ENCODE measurements around the gene ZNF106.

The ZNF106 gene

DNA sequence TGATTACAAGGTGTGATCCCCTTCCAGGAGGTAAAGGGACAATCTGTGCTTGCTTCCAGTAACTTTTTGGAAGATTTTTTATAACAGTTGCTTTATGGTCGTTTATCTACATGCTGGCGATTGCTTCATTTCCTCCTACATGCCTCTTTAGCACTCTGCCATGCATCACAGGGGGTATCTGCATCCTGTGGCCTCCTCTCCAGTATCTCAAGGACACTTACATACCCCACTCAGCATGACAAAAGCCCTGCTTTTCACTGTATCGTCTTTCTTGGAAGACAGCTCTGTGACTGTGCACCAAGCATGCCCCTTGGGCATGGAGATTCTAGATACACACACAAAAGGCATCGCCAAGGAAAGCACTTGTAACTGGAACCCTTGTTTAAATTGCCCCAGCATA is 106.3 kb downstream of the ZNF106 start:
- Mint-ChIP-seq H3K27ac (no peak overlapping the region), H3K9me3 (no peaks in the 10 kb centered on the region), H3K27me3 (no peaks in the 10 kb centered on the region), H3K4me3 (no peak overlapping the region), H3K36me3 (peaks cover 28% of the 10 kb centered on the region), H3K4me1 (peaks cover 2% of the 10 kb centered on the region)
- ATAC-seq (ENCODE audit: low read depth) (no peak), DNase-seq (ENCODE audit: low spot score in 2 of 2) (no peak)

- ATAC-seq (ENCODE audit: low read depth): no peak
- Mint-ChIP-seq H3K4me3 (no peak overlapping the region), H3K9me3 (peaks cover 3% of the 10 kb centered on the region), H3K4me1 (no peaks in the 10 kb centered on the region), H3K27ac (no peak overlapping the region), H3K36me3 (peaks cover 28% of the 10 kb centered on the region), H3K27me3 (no peaks in the 10 kb centered on the region)
- DNase-seq (ENCODE audit: low spot score in 2 of 2): no peak
Measured at GRCh38 chr15:42378011-42378410, 112.9 kb downstream of the ZNF106 start.

DNA sequence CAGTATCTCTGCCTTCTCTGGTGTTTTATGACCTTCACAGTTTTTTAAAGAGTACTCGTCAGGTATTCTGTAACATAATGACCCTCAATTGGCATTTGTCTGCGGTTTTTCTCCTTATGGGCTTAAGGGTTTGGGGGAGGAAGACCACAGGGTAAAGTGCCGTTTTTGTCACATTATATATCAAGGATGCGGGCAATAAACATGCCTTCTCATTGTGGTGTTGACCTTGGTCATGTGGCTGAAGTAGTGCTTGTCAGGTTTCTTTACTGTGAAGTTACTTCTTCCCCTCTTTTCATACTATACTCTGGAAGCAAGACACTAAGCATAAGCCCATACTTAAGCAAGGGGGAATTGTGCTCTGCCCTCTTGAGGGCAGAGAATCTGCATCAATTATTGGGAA is 115.0 kb downstream of the ZNF106 start:
- Mint-ChIP-seq H3K4me3 (no peak overlapping the region), H3K27ac (no peak overlapping the region), H3K36me3 (peaks cover 30% of the 10 kb centered on the region), H3K27me3 (no peaks in the 10 kb centered on the region), H3K9me3 (peaks cover 3% of the 10 kb centered on the region), H3K4me1 (no peaks in the 10 kb centered on the region)
- ATAC-seq (ENCODE audit: low read depth): no peak
- DNase-seq (ENCODE audit: low spot score in 2 of 2): no peak

- ATAC-seq (ENCODE audit: low read depth): no peak
- no peaks in the 10 kb centered on the region for H3K27me3 Mint-ChIP-seq
- no peaks in the 10 kb centered on the region for H3K4me1 Mint-ChIP-seq
- DNase-seq (ENCODE audit: low spot score in 2 of 2): no peak
- H3K27ac Mint-ChIP-seq: no peak overlapping the region
- H3K9me3 Mint-ChIP-seq: peaks cover 3% of the 10 kb centered on the region
- no peak overlapping the region for H3K4me3 Mint-ChIP-seq
- peaks cover 36% of the 10 kb centered on the region for H3K36me3 Mint-ChIP-seq
Measured at GRCh38 chr15:42375252-42375651, 115.7 kb downstream of the ZNF106 start.

GRCh38 chr15:42374810-42375209 is 116.1 kb downstream of the ZNF106 start:
- no peak overlapping the region for H3K27ac Mint-ChIP-seq
- DNase-seq (ENCODE audit: low spot score in 2 of 2): no peak
- no peak for ATAC-seq (ENCODE audit: low read depth)
- H3K36me3 Mint-ChIP-seq: peaks cover 36% of the 10 kb centered on the region
- H3K4me3 Mint-ChIP-seq: no peak overlapping the region
- H3K4me1 Mint-ChIP-seq: no peaks in the 10 kb centered on the region
- H3K9me3 Mint-ChIP-seq: peaks cover 3% of the 10 kb centered on the region
- H3K27me3 Mint-ChIP-seq: no peaks in the 10 kb centered on the region

- Mint-ChIP-seq H3K27me3 (no peaks in the 10 kb centered on the region), H3K36me3 (peaks cover 32% of the 10 kb centered on the region), H3K4me3 (no peak overlapping the region), H3K27ac (no peak overlapping the region), H3K4me1 (no peaks in the 10 kb centered on the region), H3K9me3 (peaks cover 3% of the 10 kb centered on the region)
- ATAC-seq (ENCODE audit: low read depth): no peak
- no peak for DNase-seq (ENCODE audit: low spot score in 2 of 2)
Measured at GRCh38 chr15:42373936-42374335, 117.0 kb downstream of the ZNF106 start.

- ATAC-seq (ENCODE audit: low read depth): no peak
- peaks cover 1% of the 10 kb centered on the region for H3K9me3 Mint-ChIP-seq
- H3K36me3 Mint-ChIP-seq: peaks cover 28% of the 10 kb centered on the region
- no peaks in the 10 kb centered on the region for H3K27me3 Mint-ChIP-seq
- H3K27ac Mint-ChIP-seq: no peak overlapping the region
- no peak overlapping the region for H3K4me3 Mint-ChIP-seq
- no peak for DNase-seq (ENCODE audit: low spot score in 2 of 2)
- H3K4me1 Mint-ChIP-seq: no peaks in the 10 kb centered on the region
Measured at GRCh38 chr15:42373274-42373673, 117.7 kb downstream of the ZNF106 start.

DNA sequence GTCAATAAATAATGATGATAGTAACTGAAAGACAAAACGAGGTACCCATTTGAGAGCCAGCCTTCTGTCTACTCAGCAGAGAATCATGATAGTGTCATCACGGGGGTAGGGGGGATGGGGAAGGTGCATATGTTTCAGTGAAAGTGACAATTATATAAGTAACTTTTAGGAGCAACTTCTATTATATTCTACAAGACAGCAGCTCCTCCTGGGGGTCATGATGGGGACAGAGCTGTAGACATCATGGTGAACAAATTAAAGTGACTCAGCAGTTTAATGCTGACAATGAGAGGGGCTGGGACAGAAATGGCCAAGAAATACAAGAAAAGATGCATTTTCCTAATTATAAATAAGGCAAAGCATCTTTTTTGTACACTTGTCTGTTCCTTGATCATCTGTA is 119.8 kb downstream of the ZNF106 start:
- DNase-seq (ENCODE audit: low spot score in 2 of 2): no peak
- no peaks in the 10 kb centered on the region for H3K27me3 Mint-ChIP-seq
- H3K4me1 Mint-ChIP-seq: no peaks in the 10 kb centered on the region

GRCh38 chr15:42368096-42368495 is 122.8 kb downstream of the ZNF106 start:
- H3K9me3 Mint-ChIP-seq: no peaks in the 10 kb centered on the region
- no peak overlapping the region for H3K27ac Mint-ChIP-seq
- peaks cover 17% of the 10 kb centered on the region for H3K36me3 Mint-ChIP-seq
- DNase-seq (ENCODE audit: low spot score in 2 of 2) (no peak), ATAC-seq (ENCODE audit: low read depth) (no peak)
- no peak overlapping the region for H3K4me3 Mint-ChIP-seq
- no peaks in the 10 kb centered on the region for H3K4me1 Mint-ChIP-seq
- H3K27me3 Mint-ChIP-seq: no peaks in the 10 kb centered on the region

More for the DNA sequence above, 119.8 kb downstream of the ZNF106 start:
- no peak for ATAC-seq (ENCODE audit: low read depth)
- Mint-ChIP-seq H3K36me3 (peaks cover 21% of the 10 kb centered on the region), H3K4me3 (no peak overlapping the region), H3K9me3 (no peaks in the 10 kb centered on the region), H3K27ac (no peak overlapping the region)

DNA sequence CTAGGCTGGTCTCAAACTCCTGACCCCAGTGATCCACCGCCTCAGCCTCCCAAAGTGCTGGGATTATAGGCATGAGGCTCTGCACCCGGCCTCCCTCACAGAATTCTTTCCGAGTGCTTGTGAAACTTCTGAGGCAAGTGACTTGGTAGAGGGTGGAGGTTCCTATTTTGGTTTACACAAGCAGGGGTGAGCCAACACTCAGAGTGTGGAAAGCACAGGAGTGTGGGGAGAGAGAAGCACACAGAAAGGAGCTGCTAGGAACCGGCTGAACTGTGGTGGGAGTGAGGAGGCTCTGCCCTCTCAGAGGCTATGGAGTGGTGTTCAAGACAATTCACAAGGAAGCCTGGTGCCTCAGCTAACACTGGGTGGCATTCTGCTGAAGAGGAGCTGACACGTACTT is 123.9 kb downstream of the ZNF106 start:
- H3K4me3 Mint-ChIP-seq: no peak overlapping the region
- no peaks in the 10 kb centered on the region for H3K9me3 Mint-ChIP-seq
- peaks cover 21% of the 10 kb centered on the region for H3K36me3 Mint-ChIP-seq
- no peaks in the 10 kb centered on the region for H3K27me3 Mint-ChIP-seq
- no peaks in the 10 kb centered on the region for H3K4me1 Mint-ChIP-seq
- H3K27ac Mint-ChIP-seq: no peak overlapping the region
- DNase-seq (ENCODE audit: low spot score in 2 of 2): no peak
- no peak for ATAC-seq (ENCODE audit: low read depth)

GRCh38 chr15:42365921-42366550 is 124.9 kb downstream of the ZNF106 start:
- Mint-ChIP-seq H3K36me3 (peaks cover 23% of the 10 kb centered on the region), H3K9me3 (no peaks in the 10 kb centered on the region), H3K4me3 (no peak overlapping the region), H3K4me1 (no peaks in the 10 kb centered on the region), H3K27ac (no peak overlapping the region), H3K27me3 (no peaks in the 10 kb centered on the region)
- DNase-seq (ENCODE audit: low spot score in 2 of 2) (no peak), ATAC-seq (ENCODE audit: low read depth) (no peak)

- Mint-ChIP-seq H3K4me3 (no peak overlapping the region), H3K9me3 (no peaks in the 10 kb centered on the region), H3K27ac (no peak overlapping the region), H3K4me1 (no peaks in the 10 kb centered on the region), H3K27me3 (no peaks in the 10 kb centered on the region), H3K36me3 (peaks cover 18% of the 10 kb centered on the region)
- DNase-seq (ENCODE audit: low spot score in 2 of 2) (no peak), ATAC-seq (ENCODE audit: low read depth) (no peak)
Measured at GRCh38 chr15:42364529-42364928, 126.4 kb downstream of the ZNF106 start.

DNA sequence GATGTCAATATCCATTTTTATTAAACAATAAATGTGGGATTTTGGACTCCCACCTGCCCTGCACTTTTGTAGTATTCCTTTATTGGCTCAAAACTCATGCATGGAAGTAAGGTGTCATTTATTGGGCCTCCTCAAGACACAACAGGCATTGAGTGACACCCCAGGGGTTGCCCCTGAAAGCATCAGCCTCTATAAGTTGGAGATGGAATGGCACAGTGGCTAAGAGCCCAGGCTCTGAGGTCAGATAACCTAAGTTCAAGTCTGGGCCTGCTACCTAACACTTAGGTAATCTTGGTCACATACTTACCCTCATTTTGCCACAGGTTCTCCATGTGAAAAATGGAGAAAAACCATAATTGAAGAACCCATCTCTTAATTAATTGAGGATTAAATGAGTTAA is 127.0 kb downstream of the ZNF106 start:
- ATAC-seq (ENCODE audit: low read depth) (no peak), DNase-seq (ENCODE audit: low spot score in 2 of 2) (no peak)
- no peak overlapping the region for H3K4me3 Mint-ChIP-seq
- no peaks in the 10 kb centered on the region for H3K9me3 Mint-ChIP-seq
- H3K27me3 Mint-ChIP-seq: no peaks in the 10 kb centered on the region
- no peaks in the 10 kb centered on the region for H3K4me1 Mint-ChIP-seq
- H3K36me3 Mint-ChIP-seq: peaks cover 20% of the 10 kb centered on the region
- H3K27ac Mint-ChIP-seq: no peak overlapping the region

GRCh38 chr15:42363487-42363886 is 127.5 kb downstream of the ZNF106 start:
- no peak overlapping the region for H3K4me3 Mint-ChIP-seq
- no peaks in the 10 kb centered on the region for H3K9me3 Mint-ChIP-seq
- DNase-seq (ENCODE audit: low spot score in 2 of 2): no peak
- no peaks in the 10 kb centered on the region for H3K27me3 Mint-ChIP-seq
- no peak for ATAC-seq (ENCODE audit: low read depth)
- no peak overlapping the region for H3K27ac Mint-ChIP-seq
- no peaks in the 10 kb centered on the region for H3K4me1 Mint-ChIP-seq
- H3K36me3 Mint-ChIP-seq: peaks cover 18% of the 10 kb centered on the region

Data from memory B cell (primary cell).